Mesothelial cell of epicardium (in vitro differentiated cells): ENCODE data around the gene PRPF40B. TPM values are rescaled to one million over a fixed set of nuclear protein-coding genes. Genes with fewer than 3 reads are reported as not detected.
"Not testable (repeated sequence)": the region's sequence is repeated elsewhere in the genome, so short reads cannot be mapped to it uniquely, and the experiment has no call there.

Experiments used
- DNase-seq, 2 experiments: peaks; one replicate each; pipeline ENCODE4 v3.0.0; 2021; ENCODE audit warnings: low spot score in 2 of 2; ENCODE audit not compliant: unreplicated experiment in 2 of 2
- H3K27ac Mint-ChIP-seq: 2 replicates; pipeline ENCODE4 v1.8.0; 2021; ENCODE audit warnings: mixed read lengths
- H3K27me3 Mint-ChIP-seq: 2 replicates; pipeline ENCODE4 v1.8.0; 2021; ENCODE audit warnings: low read depth, mixed read lengths
- H3K36me3 Mint-ChIP-seq: 2 replicates; pipeline ENCODE4 v1.8.0; 2021; ENCODE audit warnings: mixed read lengths
- H3K4me1 Mint-ChIP-seq: 2 replicates; pipeline ENCODE4 v1.8.0; 2021; ENCODE audit warnings: mixed read lengths
- H3K4me3 Mint-ChIP-seq: 2 replicates; pipeline ENCODE4 v1.8.0; 2021; ENCODE audit warnings: mild to moderate bottlenecking, moderate library complexity, mixed read lengths
- H3K9me3 Mint-ChIP-seq: 2 replicates; pipeline ENCODE4 v1.8.0; 2021; ENCODE audit warnings: mixed read lengths
- CTCF ChIP-seq: fragments of 200-600 bp; sonication (generic); IDR thresholded peaks from one replicate; pipeline ENCODE4 v1.5.0; 2021; ENCODE audit warnings: antibody characterized with exemption; ENCODE audit not compliant: unreplicated experiment
- total RNA-seq: library from RNA; stranded (reverse); gene quantifications from 3 replicates; pipeline ENCODE4 v1.2.1, GENCODE V29; 2021

PRPF40B gene
- total RNA-seq, 1 donor from 2014 or later = 62.0 TPM

DNA sequence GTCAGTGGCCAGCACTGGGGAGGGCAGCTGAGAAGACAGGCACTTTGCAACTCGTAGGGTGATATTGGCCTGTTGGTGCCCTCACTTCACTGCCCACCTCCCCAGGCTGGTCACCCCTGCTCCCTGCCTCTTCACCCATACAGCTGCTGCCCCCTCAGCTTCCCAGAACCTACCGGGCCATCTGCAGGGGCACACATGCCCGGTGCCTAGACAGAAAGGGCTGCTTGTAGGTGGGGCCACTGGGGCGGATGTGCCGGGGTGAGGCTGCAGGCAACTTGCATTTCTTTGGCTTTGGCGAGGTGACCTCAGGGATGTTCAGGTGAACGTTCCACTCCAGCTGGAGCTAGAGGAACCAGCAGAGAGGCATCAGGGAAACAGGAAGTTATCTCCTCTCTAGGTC, 35.1 kb upstream of the PRPF40B start:
- Mint-ChIP-seq H3K4me1 (no peaks in the 10 kb centered on the region), H3K27me3 (no peaks in the 10 kb centered on the region), H3K9me3 (peaks cover 21% of the 10 kb centered on the region), H3K27ac (no peak overlapping the region), H3K36me3 (peaks cover 25% of the 10 kb centered on the region), H3K4me3 (no peak overlapping the region)
- no peak for TF ChIP-seq CTCF
- DNase-seq = no peak

DNA sequence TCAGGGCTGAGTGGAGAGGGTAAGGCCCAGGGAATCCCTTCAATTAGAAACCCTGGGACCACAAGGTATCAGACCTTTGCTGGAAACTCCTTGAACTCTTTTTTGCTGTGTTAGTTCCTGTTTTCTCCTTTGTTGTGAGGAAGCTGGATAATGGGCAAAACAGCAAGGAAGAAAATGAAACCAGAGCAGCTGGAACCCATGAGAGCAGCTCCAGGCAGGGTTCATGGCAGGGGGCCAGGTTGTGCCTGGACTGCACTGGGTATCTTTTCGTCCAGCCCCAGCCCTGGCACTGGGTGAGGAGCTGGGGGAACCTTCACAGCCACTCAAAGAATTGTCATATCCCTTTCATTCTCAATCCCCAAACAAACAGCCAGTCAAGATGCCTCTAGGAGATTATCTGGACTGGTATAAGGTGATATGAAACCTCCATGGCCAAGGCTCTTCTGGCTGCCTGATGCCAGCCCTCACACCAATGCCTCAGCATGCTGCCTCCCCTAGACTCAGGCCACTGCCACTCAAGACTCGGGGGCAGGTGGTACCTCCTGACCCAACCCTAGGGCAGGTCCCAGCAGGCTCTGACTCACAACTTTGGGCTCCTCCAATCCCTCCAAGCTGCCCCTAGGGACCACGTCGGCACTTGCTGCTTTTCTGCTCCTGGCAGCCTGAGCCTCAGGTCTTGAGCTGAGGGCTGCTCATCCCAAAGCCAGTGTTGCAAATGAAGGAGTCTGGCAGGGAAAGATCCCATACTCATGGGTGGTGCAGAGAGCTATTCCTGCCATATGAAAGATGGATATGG, 34.4 kb upstream of the PRPF40B start:
- TF ChIP-seq CTCF = no peak
- Mint-ChIP-seq H3K9me3 (peaks cover 21% of the 10 kb centered on the region), H3K4me3 (no peak overlapping the region), H3K36me3 (peaks cover 25% of the 10 kb centered on the region), H3K27me3 (no peaks in the 10 kb centered on the region), H3K27ac (no peak overlapping the region), H3K4me1 (no peaks in the 10 kb centered on the region)
- no peak for DNase-seq

- Mint-ChIP-seq H3K4me1 (no peaks in the 10 kb centered on the region), H3K9me3 (no peaks in the 10 kb centered on the region), H3K27me3 (no peaks in the 10 kb centered on the region), H3K27ac (no peak overlapping the region), H3K4me3 (no peak overlapping the region), H3K36me3 (peaks cover 4% of the 10 kb centered on the region)
- no peak for DNase-seq
- no peak for TF ChIP-seq CTCF
Observed at GRCh38 chr12:49598527-49598926, 24.8 kb upstream of the PRPF40B start.

- Mint-ChIP-seq H3K4me1 (peaks cover 2% of the 10 kb centered on the region), H3K27me3 (no peaks in the 10 kb centered on the region), H3K27ac (no peak overlapping the region), H3K36me3 (peaks cover 4% of the 10 kb centered on the region), H3K4me3 (no peak overlapping the region), H3K9me3 (no peaks in the 10 kb centered on the region)
- TF ChIP-seq CTCF = no peak
- DNase-seq = no peak
Observed at GRCh38 chr12:49599961-49600360, 23.4 kb upstream of the PRPF40B start.

DNA sequence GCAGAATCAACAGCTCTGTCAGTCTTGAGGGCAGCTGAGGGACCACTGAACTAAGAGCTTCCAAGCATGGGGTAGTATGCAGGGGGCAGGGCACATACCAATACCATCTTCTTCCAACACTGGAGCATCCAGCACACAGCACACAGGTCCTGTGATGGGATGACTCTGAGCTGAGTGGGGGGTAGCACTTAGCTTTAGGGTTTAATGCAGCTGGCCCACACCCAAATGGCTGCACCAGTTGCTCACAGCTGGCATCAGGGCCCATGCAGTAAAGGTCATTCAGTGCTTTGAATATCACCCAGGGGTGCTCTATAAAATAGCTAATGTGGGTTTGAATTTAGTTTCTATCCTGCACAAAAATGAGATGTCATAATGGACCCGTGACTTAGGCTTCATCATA, 19.6 kb upstream of the PRPF40B start:
- no peak overlapping the region for H3K4me3 Mint-ChIP-seq
- TF ChIP-seq CTCF = no peak
- no peaks in the 10 kb centered on the region for H3K9me3 Mint-ChIP-seq
- H3K27me3 Mint-ChIP-seq = no peaks in the 10 kb centered on the region
- H3K27ac Mint-ChIP-seq = no peak overlapping the region
- DNase-seq = no peak
- peaks cover 8% of the 10 kb centered on the region for H3K4me1 Mint-ChIP-seq
- peaks cover 8% of the 10 kb centered on the region for H3K36me3 Mint-ChIP-seq

GRCh38 chr12:49604856-49605255, 18.5 kb upstream of the PRPF40B start:
- Mint-ChIP-seq H3K9me3 (peaks cover 2% of the 10 kb centered on the region), H3K27ac (peak overlapping the region; percentile 50), H3K36me3 (peaks cover 10% of the 10 kb centered on the region), H3K4me3 (no peak overlapping the region), H3K27me3 (no peaks in the 10 kb centered on the region), H3K4me1 (peaks cover 8% of the 10 kb centered on the region)
- TF ChIP-seq CTCF = no peak
- no peak for DNase-seq

DNA sequence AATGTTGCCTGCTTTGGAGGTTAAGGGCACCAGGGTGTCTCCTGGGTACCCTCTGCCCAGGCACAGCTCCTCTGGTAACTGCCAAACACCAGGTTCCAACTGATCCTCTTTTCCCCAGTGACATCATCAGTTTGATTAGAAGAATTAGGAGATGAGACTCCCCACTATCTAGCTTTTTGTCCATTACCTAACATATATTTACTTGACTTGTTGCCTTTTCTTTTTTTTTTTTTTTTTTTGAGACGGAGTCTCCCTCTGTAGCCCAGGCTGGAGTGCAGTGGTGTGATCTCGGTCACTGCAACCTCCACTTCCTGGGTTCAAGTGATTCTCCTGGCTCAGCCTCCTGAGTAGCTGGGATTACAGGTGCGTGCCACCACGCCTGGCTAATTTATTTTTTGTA, 17.8 kb upstream of the PRPF40B start, which contains the start of gene FAM186B:
Gene FAM186B (minus strand): TSS at position 101 of the 400 bp plus-strand sequence. CDS start 162 bp downstream, outside the sequence.
- H3K27me3 Mint-ChIP-seq, H3K4me3 Mint-ChIP-seq, H3K9me3 Mint-ChIP-seq, H3K4me1 Mint-ChIP-seq, DNase-seq: not testable (repeated sequence)
- peak within 1 kb of the TSS; percentile 50 for H3K27ac Mint-ChIP-seq
- H3K36me3 Mint-ChIP-seq = peaks cover 11% of the 10 kb centered on the region
